Stimulated activated naive B cell treated with anti-CD40 and anti-IgM and Interleukin-4, amounts not matched to agents 10 μg/mL and 1 μg/mL and 100 μg/mL, for 72 hours (primary cell): ENCODE results near the gene C5orf22.
"Not testable (repeated sequence)": the region's sequence is repeated elsewhere in the genome, so short reads cannot be mapped to it uniquely, and the experiment has no call there.

Source experiments
- ATAC-seq, 2 donors: fragments of 150-1000 bp; cut with Tn5 transposase; replicated peaks; 2 replicates each; pipeline ENCODE4 v1.10.0; 2021; ENCODE audit warnings: moderate library complexity in 1 of 2
- DNase-seq: peaks from one replicate; pipeline ENCODE4 v3.0.0; 2021
- H3K27ac Mint-ChIP-seq: one replicate; pipeline ENCODE4 v1.8.0; 2022; ENCODE audit warnings: mild to moderate bottlenecking, mixed read lengths
- H3K27me3 Mint-ChIP-seq, 2 donors: one replicate each; pipeline ENCODE4 v1.8.0; 2022; ENCODE audit warnings: mixed read lengths in 2 of 2
- H3K36me3 Mint-ChIP-seq, 2 donors: one replicate each; pipeline ENCODE4 v1.8.0; 2022; ENCODE audit warnings: mixed read lengths in 2 of 2, mild to moderate bottlenecking in 1 of 2
- H3K4me1 Mint-ChIP-seq, 2 donors: one replicate each; pipeline ENCODE4 v1.8.0; 2022; ENCODE audit warnings: mixed read lengths in 2 of 2, mild to moderate bottlenecking in 1 of 2
- H3K4me3 Mint-ChIP-seq, 2 donors: one replicate each; pipeline ENCODE4 v1.8.0; 2022; ENCODE audit warnings: mild to moderate bottlenecking in 2 of 2, mixed read lengths in 2 of 2, moderate library complexity in 1 of 2
- H3K9me3 Mint-ChIP-seq, 2 donors: one replicate each; pipeline ENCODE4 v1.8.0; 2022; ENCODE audit warnings: mixed read lengths in 2 of 2, mild to moderate bottlenecking in 1 of 2

Gene C5orf22

GRCh38 chr5:31530541-31531265 is 1.4 kb upstream of the C5orf22 start:
- H3K4me3 Mint-ChIP-seq = peak overlapping the region; percentile 91
- DNase-seq = no peak
- peak overlapping the region; percentile 96 for H3K27ac Mint-ChIP-seq
- H3K9me3 Mint-ChIP-seq = no peaks in the 10 kb centered on the region
- H3K4me1 Mint-ChIP-seq = peaks cover 14 to 51% of the 10 kb centered on the region in 2 donors
- no peak for ATAC-seq
- no peaks in the 10 kb centered on the region for H3K27me3 Mint-ChIP-seq
- peaks cover 30 to 53% of the 10 kb centered on the region in 2 donors for H3K36me3 Mint-ChIP-seq

GRCh38 chr5:31531543-31531887 is 586 bp upstream of the C5orf22 start:
- peaks cover 14 to 51% of the 10 kb centered on the region in 2 donors for H3K4me1 Mint-ChIP-seq
- ATAC-seq (peak; percentile 70 to 74), DNase-seq (no peak)
- peaks cover 27 to 49% of the 10 kb centered on the region in 2 donors for H3K36me3 Mint-ChIP-seq
- H3K4me3 Mint-ChIP-seq = peak overlapping the region; percentile 91
- no peaks in the 10 kb centered on the region for H3K27me3 Mint-ChIP-seq
- H3K9me3 Mint-ChIP-seq = no peaks in the 10 kb centered on the region
- H3K27ac Mint-ChIP-seq = peak overlapping the region; percentile 96

- peaks cover 18 to 34% of the 10 kb centered on the region in 2 donors for H3K36me3 Mint-ChIP-seq
- ATAC-seq (no peak), DNase-seq (no peak)
- H3K4me1 Mint-ChIP-seq = peaks cover 13 to 38% of the 10 kb centered on the region in 2 donors
- no peaks in the 10 kb centered on the region for H3K27me3 Mint-ChIP-seq
- H3K9me3 Mint-ChIP-seq = no peaks in the 10 kb centered on the region
- H3K27ac Mint-ChIP-seq = no peak overlapping the region
- H3K4me3 Mint-ChIP-seq = no peak overlapping the region
Observed at GRCh38 chr5:31534527-31535046, 2.5 kb downstream of the C5orf22 start.

GRCh38 chr5:31536873-31537272 is 4.8 kb downstream of the C5orf22 start:
- Mint-ChIP-seq H3K27me3 (no peaks in the 10 kb centered on the region), H3K4me3 (no peak overlapping the region), H3K27ac (no peak overlapping the region)

GRCh38 chr5:31537349-31537748 is 5.2 kb downstream of the C5orf22 start:
- peaks cover 25 to 26% of the 10 kb centered on the region in 2 donors for H3K36me3 Mint-ChIP-seq
- H3K27me3 Mint-ChIP-seq = no peaks in the 10 kb centered on the region
- peaks cover 4 to 19% of the 10 kb centered on the region in 2 donors for H3K4me1 Mint-ChIP-seq
- no peaks in the 10 kb centered on the region for H3K9me3 Mint-ChIP-seq
- DNase-seq (no peak), ATAC-seq (no peak)
- no peak overlapping the region for H3K27ac Mint-ChIP-seq
- no peak overlapping the region for H3K4me3 Mint-ChIP-seq

More at GRCh38 chr5:31536873-31537272, 4.8 kb downstream of the C5orf22 start:
- Mint-ChIP-seq H3K4me1 (peaks cover 4 to 19% of the 10 kb centered on the region in 2 donors), H3K36me3 (peaks cover 21 to 30% of the 10 kb centered on the region in 2 donors), H3K9me3 (no peaks in the 10 kb centered on the region)
- DNase-seq (no peak), ATAC-seq (no peak)

GRCh38 chr5:31537851-31538250 is 5.8 kb downstream of the C5orf22 start:
- DNase-seq (no peak), ATAC-seq (no peak)
- peaks cover 4 to 19% of the 10 kb centered on the region in 2 donors for H3K4me1 Mint-ChIP-seq

GRCh38 chr5:31549114-31549513 is 17.0 kb downstream of the C5orf22 start:
- not testable (repeated sequence) for H3K4me1 Mint-ChIP-seq, H3K4me3 Mint-ChIP-seq, H3K9me3 Mint-ChIP-seq, ATAC-seq, DNase-seq, H3K27ac Mint-ChIP-seq, H3K27me3 Mint-ChIP-seq
- peaks cover 52 to 65% of the 10 kb centered on the region in 2 donors for H3K36me3 Mint-ChIP-seq

More at GRCh38 chr5:31537851-31538250, 5.8 kb downstream of the C5orf22 start:
- Mint-ChIP-seq H3K27ac (no peak overlapping the region), H3K36me3 (peaks cover 25 to 32% of the 10 kb centered on the region in 2 donors), H3K4me3 (no peak overlapping the region), H3K27me3 (no peaks in the 10 kb centered on the region), H3K9me3 (no peaks in the 10 kb centered on the region)

GRCh38 chr5:31551878-31552277 is 19.8 kb downstream of the C5orf22 start:
- no peaks in the 10 kb centered on the region for H3K4me1 Mint-ChIP-seq
- peaks cover 54 to 62% of the 10 kb centered on the region in 2 donors for H3K36me3 Mint-ChIP-seq
- H3K9me3 Mint-ChIP-seq = peaks cover under 1 to 5% of the 10 kb centered on the region in 2 donors
- H3K27me3 Mint-ChIP-seq = no peaks in the 10 kb centered on the region
- ATAC-seq (no peak), DNase-seq (no peak)
- H3K27ac Mint-ChIP-seq = no peak overlapping the region
- no peak overlapping the region for H3K4me3 Mint-ChIP-seq

- H3K27ac Mint-ChIP-seq = no peak overlapping the region
- no peaks in the 10 kb centered on the region for H3K4me1 Mint-ChIP-seq
- H3K4me3 Mint-ChIP-seq = no peak overlapping the region
- no peaks in the 10 kb centered on the region for H3K27me3 Mint-ChIP-seq
- no peak for ATAC-seq
- peaks cover 45 to 51% of the 10 kb centered on the region in 2 donors for H3K36me3 Mint-ChIP-seq
- DNase-seq = no peak
- peaks cover 0 to 1% of the 10 kb centered on the region in 2 donors for H3K9me3 Mint-ChIP-seq
Observed at GRCh38 chr5:31553863-31554262, 21.8 kb downstream of the C5orf22 start.

GRCh38 chr5:31554552-31554951 is 22.5 kb downstream of the C5orf22 start:
- ATAC-seq = no peak
- H3K9me3 Mint-ChIP-seq = peaks cover 0 to 1% of the 10 kb centered on the region in 2 donors
- H3K27ac Mint-ChIP-seq = no peak overlapping the region
- no peaks in the 10 kb centered on the region for H3K4me1 Mint-ChIP-seq
- no peaks in the 10 kb centered on the region for H3K27me3 Mint-ChIP-seq
- H3K36me3 Mint-ChIP-seq = peaks cover 45 to 50% of the 10 kb centered on the region in 2 donors
- DNase-seq = no peak
- no peak overlapping the region for H3K4me3 Mint-ChIP-seq

GRCh38 chr5:31556461-31556860 is 24.4 kb downstream of the C5orf22 start:
- ATAC-seq (no peak), DNase-seq (no peak)
- Mint-ChIP-seq H3K4me3 (no peak overlapping the region), H3K27me3 (no peaks in the 10 kb centered on the region), H3K27ac (no peak overlapping the region), H3K36me3 (peaks cover 38 to 39% of the 10 kb centered on the region in 2 donors), H3K4me1 (no peaks in the 10 kb centered on the region), H3K9me3 (peaks cover 0 to 1% of the 10 kb centered on the region in 2 donors)

- Mint-ChIP-seq H3K9me3 (peaks cover 6 to 7% of the 10 kb centered on the region in 2 donors), H3K36me3 (peaks cover 27 to 32% of the 10 kb centered on the region in 2 donors), H3K27me3 (peaks cover 0 to 4% of the 10 kb centered on the region in 2 donors), H3K4me1 (no peaks in the 10 kb centered on the region), H3K27ac (no peak overlapping the region), H3K4me3 (no peak overlapping the region)
- ATAC-seq (no peak), DNase-seq (no peak)
Observed at GRCh38 chr5:31559942-31560341, 27.8 kb downstream of the C5orf22 start.

- ATAC-seq = no peak
- Mint-ChIP-seq H3K27ac (no peak overlapping the region), H3K27me3 (peaks cover 0 to 13% of the 10 kb centered on the region in 2 donors), H3K9me3 (peaks cover 15 to 18% of the 10 kb centered on the region in 2 donors), H3K36me3 (peaks cover 27 to 31% of the 10 kb centered on the region in 2 donors), H3K4me3 (no peak overlapping the region), H3K4me1 (no peaks in the 10 kb centered on the region)
- no peak for DNase-seq
Observed at GRCh38 chr5:31561946-31562345, 29.8 kb downstream of the C5orf22 start.

- Mint-ChIP-seq H3K27ac (no peak overlapping the region), H3K36me3 (peaks cover 18 to 24% of the 10 kb centered on the region in 2 donors), H3K27me3 (peaks cover 0 to 13% of the 10 kb centered on the region in 2 donors), H3K4me1 (no peaks in the 10 kb centered on the region), H3K4me3 (no peak overlapping the region), H3K9me3 (peaks cover 15 to 18% of the 10 kb centered on the region in 2 donors)
- DNase-seq = no peak
- ATAC-seq = no peak
Observed at GRCh38 chr5:31563216-31563615, 31.1 kb downstream of the C5orf22 start.

- not testable (repeated sequence) for H3K4me3 Mint-ChIP-seq, ATAC-seq, H3K4me1 Mint-ChIP-seq, H3K27ac Mint-ChIP-seq, DNase-seq
- Mint-ChIP-seq H3K36me3 (peaks cover 17 to 22% of the 10 kb centered on the region in 2 donors), H3K9me3 (peaks cover 15 to 18% of the 10 kb centered on the region in 2 donors), H3K27me3 (peaks cover 0 to 13% of the 10 kb centered on the region in 2 donors)
Observed at GRCh38 chr5:31566362-31566761, 34.3 kb downstream of the C5orf22 start.
